GM19238 (cell line): Measurements from ENCODE around the gene RABGAP1L.
"Not testable (repeated sequence)": the region's sequence is repeated elsewhere in the genome, so short reads cannot be mapped to it uniquely, and the experiment has no call there.

Experiments used
- DNase-seq: peaks from one replicate; pipeline ENCODE4 v3.0.0; 2011; ENCODE audit warnings: low spot score; ENCODE audit not compliant: insufficient read length

The RABGAP1L gene

GRCh38 chr1:174797398-174797797, 638.1 kb downstream of the RABGAP1L start:
- DNase-seq: no peak

- DNase-seq: no peak
These were observed 639.8 kb downstream of the RABGAP1L start for GRCh38 chr1:174799136-174799479.

- no peak for DNase-seq
These were observed 641.0 kb downstream of the RABGAP1L start for GRCh38 chr1:174800216-174800851.

- DNase-seq: no peak
These were observed 641.6 kb downstream of the RABGAP1L start for GRCh38 chr1:174800876-174801275.

- no peak for DNase-seq
These were observed 650.5 kb downstream of the RABGAP1L start for GRCh38 chr1:174809755-174810280.

- DNase-seq: no peak
These were observed 652.7 kb downstream of the RABGAP1L start for GRCh38 chr1:174812016-174812415.

- DNase-seq: no peak
These were observed 653.3 kb downstream of the RABGAP1L start for GRCh38 chr1:174812656-174813055.

GRCh38 chr1:174815036-174815435, 655.7 kb downstream of the RABGAP1L start:
- DNase-seq: no peak

GRCh38 chr1:174815474-174815908, 656.2 kb downstream of the RABGAP1L start:
- no peak for DNase-seq

GRCh38 chr1:174816621-174817020, 657.3 kb downstream of the RABGAP1L start:
- not testable (repeated sequence) for DNase-seq

GRCh38 chr1:174818014-174818616, 658.8 kb downstream of the RABGAP1L start:
- DNase-seq: no peak

- no peak for DNase-seq
These were observed 659.6 kb downstream of the RABGAP1L start for GRCh38 chr1:174818951-174819350.

- DNase-seq: no peak
These were observed 660.3 kb downstream of the RABGAP1L start for GRCh38 chr1:174819596-174819995.

GRCh38 chr1:174825127-174825526, 665.8 kb downstream of the RABGAP1L start:
- no peak for DNase-seq

- no peak for DNase-seq
These were observed 666.5 kb downstream of the RABGAP1L start for GRCh38 chr1:174825806-174826205.

GRCh38 chr1:174828264-174828663, 668.9 kb downstream of the RABGAP1L start:
- DNase-seq: no peak

- no peak for DNase-seq
These were observed 670.7 kb downstream of the RABGAP1L start for GRCh38 chr1:174829990-174830389.

- no peak for DNase-seq
These were observed 677.2 kb downstream of the RABGAP1L start for GRCh38 chr1:174836543-174836942.

GRCh38 chr1:174837386-174837785, 678.1 kb downstream of the RABGAP1L start:
- DNase-seq: no peak

- DNase-seq: no peak
These were observed 679.9 kb downstream of the RABGAP1L start for GRCh38 chr1:174839211-174839610.

- DNase-seq: no peak
These were observed 682.4 kb downstream of the RABGAP1L start for GRCh38 chr1:174841747-174842146.

GRCh38 chr1:174848593-174849560, 689.6 kb downstream of the RABGAP1L start:
- DNase-seq: not testable (repeated sequence)
